RPMI7951 (cell line): ENCODE results near the gene ALK. TPM values are rescaled to one million over a fixed set of nuclear protein-coding genes. Genes with fewer than 3 reads are reported as not detected.
"Not testable (repeated sequence)": the region's sequence is repeated elsewhere in the genome, so short reads cannot be mapped to it uniquely, and the experiment has no call there.

ENCODE experiments used
- DNase-seq: peaks from one replicate; pipeline ENCODE4 v3.0.0-alpha.2; 2012; ENCODE audit warnings: low read depth
- total RNA-seq: library from RNA; depleted of rRNA; stranded (reverse); fragments of >200 nt; shearing (Covaris generic); gene quantifications from 2 replicates; pipeline ENCODE4 v1.2.3, GENCODE V29; 2014

ALK gene
- total RNA-seq, 1 experiment from 2014 or later, result 0.12 TPM

GRCh38 chr2:29841386-29842004 lies 79.9 kb downstream of the ALK start:
- peak; percentile 41 for DNase-seq

GRCh38 chr2:29839306-29839705 lies 82.1 kb downstream of the ALK start:
- DNase-seq, result no peak

GRCh38 chr2:29837925-29838324 lies 83.5 kb downstream of the ALK start:
- DNase-seq, result no peak

GRCh38 chr2:29834624-29835023 lies 86.8 kb downstream of the ALK start:
- DNase-seq, result peak; percentile 66

- DNase-seq, result peak; percentile 41
Observed at GRCh38 chr2:29834036-29834540, 87.3 kb downstream of the ALK start.

- DNase-seq, result no peak
Observed at GRCh38 chr2:29831560-29831959, 89.8 kb downstream of the ALK start.

- no peak for DNase-seq
Observed at GRCh38 chr2:29829841-29830240, 91.5 kb downstream of the ALK start.

- not testable (repeated sequence) for DNase-seq
Observed at GRCh38 chr2:29824145-29824544, 97.2 kb downstream of the ALK start.

- DNase-seq, result no peak
Observed at GRCh38 chr2:29821591-29821990, 99.8 kb downstream of the ALK start.

- no peak for DNase-seq
Observed at GRCh38 chr2:29819570-29819969, 101.8 kb downstream of the ALK start.

GRCh38 chr2:29817801-29818680 lies 103.3 kb downstream of the ALK start:
- DNase-seq, result no peak

GRCh38 chr2:29817299-29817698 lies 104.1 kb downstream of the ALK start:
- no peak for DNase-seq

- DNase-seq, result no peak
Observed at GRCh38 chr2:29816651-29817050, 104.7 kb downstream of the ALK start.

- DNase-seq, result no peak
Observed at GRCh38 chr2:29811378-29811777, 110.0 kb downstream of the ALK start.

GRCh38 chr2:29810956-29811355 lies 110.4 kb downstream of the ALK start:
- no peak for DNase-seq

- DNase-seq, result no peak
Observed at GRCh38 chr2:29808321-29808720, 113.1 kb downstream of the ALK start.

- no peak for DNase-seq
Observed at GRCh38 chr2:29807082-29807481, 114.3 kb downstream of the ALK start.

- DNase-seq, result no peak
Observed at GRCh38 chr2:29806461-29806860, 114.9 kb downstream of the ALK start.

- no peak for DNase-seq
Observed at GRCh38 chr2:29804671-29805070, 116.7 kb downstream of the ALK start.

- no peak for DNase-seq
Observed at GRCh38 chr2:29803537-29803936, 117.8 kb downstream of the ALK start.

GRCh38 chr2:29802986-29803385 lies 118.4 kb downstream of the ALK start:
- no peak for DNase-seq

- no peak for DNase-seq
Observed at GRCh38 chr2:29799628-29800027, 121.8 kb downstream of the ALK start.

GRCh38 chr2:29797916-29798315 lies 123.5 kb downstream of the ALK start:
- DNase-seq, result no peak
